Measurements from ENCODE around the gene KCND2. TPM values are rescaled to one million over a fixed set of nuclear protein-coding genes. Genes with fewer than 3 reads are reported as not detected.

Gene KCND2
- total and polyA plus RNA-seq, 2 donors, result 0.11 to 0.19 TPM

- WGBS, result 79% methylated on average over 4 of the region's 4 CpGs
Observed at GRCh38 chr7:120417244-120417979, 144.4 kb downstream of the KCND2 start.

DNA sequence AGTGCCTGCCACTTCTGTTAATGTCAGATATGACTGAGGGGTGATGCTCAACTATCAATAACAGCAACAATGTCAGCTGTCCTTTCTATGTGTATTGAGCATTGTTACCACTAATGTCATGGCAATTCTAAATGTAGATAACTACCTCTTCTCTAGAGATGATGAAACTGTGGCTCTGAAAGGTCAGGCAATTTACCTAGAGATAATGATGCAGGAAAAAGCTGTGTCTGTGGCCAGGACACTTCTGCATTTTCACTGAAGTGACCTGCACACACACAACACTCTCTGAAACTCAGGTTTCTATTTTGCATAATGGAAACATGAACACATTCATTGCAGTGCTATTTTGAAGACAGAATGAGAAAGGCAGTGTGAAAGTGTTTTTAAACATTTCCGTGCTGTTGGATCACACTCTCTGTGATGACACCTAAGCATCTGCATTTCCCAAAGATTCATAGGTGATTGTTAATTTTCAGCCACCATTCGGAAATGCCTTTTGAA lies 148.2 kb downstream of the KCND2 start:
- no peaks in the 10 kb centered on the region for H3K9me3 ChIP-seq (ENCODE audit: control insufficient read depth in 2 of 2, insufficient read depth in 1 of 2, low read length in 1 of 2)
- H3K36me3 ChIP-seq (ENCODE audit: control insufficient read depth in 2 of 2, insufficient read depth in 2 of 2, low read length in 1 of 2), result no peaks in the 10 kb centered on the region
- no peak overlapping the region for H3K27ac ChIP-seq (ENCODE audit: low read depth in 1 of 2, low read length in 1 of 2)
- H3K4me3 ChIP-seq (ENCODE audit: low read length in 2 of 2), result no peak overlapping the region
- no peak for DNase-seq (ENCODE audit: low read depth in 6 of 9, low spot score in 9 of 9)
- H3K4me1 ChIP-seq (ENCODE audit: control insufficient read depth in 2 of 2, insufficient read depth in 2 of 2, low read length in 2 of 2), result no peaks in the 10 kb centered on the region
- WGBS, result 93% methylated on average over 2 of the region's 2 CpGs
- H3K27me3 ChIP-seq (ENCODE audit: control insufficient read depth in 2 of 2, insufficient read depth in 1 of 2, low read length in 1 of 2), result no peaks in the 10 kb centered on the region

More at GRCh38 chr7:120417244-120417979, 144.4 kb downstream of the KCND2 start:
- H3K27ac ChIP-seq (ENCODE audit: low read depth in 1 of 2, low read length in 1 of 2), result no peak overlapping the region
- H3K4me1 ChIP-seq (ENCODE audit: control insufficient read depth in 2 of 2, insufficient read depth in 2 of 2, low read length in 2 of 2), result no peaks in the 10 kb centered on the region
- no peaks in the 10 kb centered on the region for H3K36me3 ChIP-seq (ENCODE audit: control insufficient read depth in 2 of 2, insufficient read depth in 2 of 2, low read length in 1 of 2)
- no peaks in the 10 kb centered on the region for H3K9me3 ChIP-seq (ENCODE audit: control insufficient read depth in 2 of 2, insufficient read depth in 1 of 2, low read length in 1 of 2)
- H3K27me3 ChIP-seq (ENCODE audit: control insufficient read depth in 2 of 2, insufficient read depth in 1 of 2, low read length in 1 of 2), result no peaks in the 10 kb centered on the region
- DNase-seq (ENCODE audit: low read depth in 6 of 9, low spot score in 9 of 9), result no peak
- H3K4me3 ChIP-seq (ENCODE audit: low read length in 2 of 2), result no peak overlapping the region

DNA sequence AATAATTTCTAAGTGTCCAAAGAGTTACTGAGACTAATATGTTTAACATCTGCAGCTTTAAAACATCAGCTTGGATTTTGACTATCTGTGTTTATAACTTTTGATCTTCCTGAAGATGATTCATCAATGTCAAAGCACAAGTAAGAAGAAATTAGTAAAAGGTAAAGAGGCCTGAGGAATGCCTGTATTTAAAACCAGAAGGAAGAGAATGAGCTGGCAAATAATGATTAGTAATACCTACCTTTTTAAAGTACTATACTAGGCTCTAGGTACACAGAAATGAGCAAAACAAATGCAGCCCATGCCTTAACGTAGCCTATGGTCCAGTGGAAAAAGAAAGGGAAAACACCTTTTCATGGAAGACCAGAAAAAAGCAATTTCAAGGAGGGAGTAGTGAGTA lies 158.0 kb downstream of the KCND2 start:
- Histone ChIP-seq H3K4me1 (ENCODE audit: control insufficient read depth in 2 of 2, insufficient read depth in 2 of 2, low read length in 2 of 2) (no peaks in the 10 kb centered on the region), H3K36me3 (ENCODE audit: control insufficient read depth in 2 of 2, insufficient read depth in 2 of 2, low read length in 1 of 2) (no peaks in the 10 kb centered on the region), H3K4me3 (ENCODE audit: low read length in 2 of 2) (no peak overlapping the region), H3K27me3 (ENCODE audit: control insufficient read depth in 2 of 2, insufficient read depth in 1 of 2, low read length in 1 of 2) (no peaks in the 10 kb centered on the region), H3K27ac (ENCODE audit: low read depth in 1 of 2, low read length in 1 of 2) (no peak overlapping the region), H3K9me3 (ENCODE audit: control insufficient read depth in 2 of 2, insufficient read depth in 1 of 2, low read length in 1 of 2) (no peaks in the 10 kb centered on the region)
- 75% methylated on average over 1 of the region's 1 CpG for WGBS
- no peak for DNase-seq (ENCODE audit: low read depth in 6 of 9, low spot score in 9 of 9)

DNA sequence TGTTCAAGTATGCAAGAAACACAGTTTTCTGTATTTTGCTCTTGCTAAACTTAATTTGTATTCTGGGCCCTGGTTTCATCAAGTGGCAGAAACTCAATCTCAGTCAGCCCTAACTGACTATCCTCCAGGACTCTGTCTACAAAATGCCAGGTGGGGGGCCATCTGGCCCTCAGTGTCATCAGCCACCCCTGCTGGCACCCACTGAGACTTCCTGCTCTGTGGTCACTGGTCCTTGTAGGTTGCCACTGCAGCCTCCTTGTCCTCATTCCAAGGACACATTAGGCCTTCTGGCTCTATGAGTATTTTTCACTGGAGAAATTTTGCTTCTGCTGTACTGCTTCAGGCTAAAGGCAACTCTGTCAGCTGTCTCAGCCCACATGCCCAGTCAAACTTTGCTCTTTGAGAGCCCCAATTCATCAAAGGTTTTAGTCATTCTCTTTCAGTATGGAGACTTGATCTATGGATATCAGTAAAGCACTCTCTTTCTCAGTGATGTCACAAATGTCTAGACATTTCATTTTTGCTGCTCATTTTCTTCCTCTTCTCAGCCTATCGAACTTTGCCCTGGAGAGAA lies 163.6 kb downstream of the KCND2 start:
- WGBS, result 81% methylated on average over 1 of the region's 1 CpG
- no peak for DNase-seq (ENCODE audit: low read depth in 6 of 9, low spot score in 9 of 9)
- no peak overlapping the region for H3K4me3 ChIP-seq (ENCODE audit: low read length in 2 of 2)
- no peaks in the 10 kb centered on the region for H3K4me1 ChIP-seq (ENCODE audit: control insufficient read depth in 2 of 2, insufficient read depth in 2 of 2, low read length in 2 of 2)
- no peaks in the 10 kb centered on the region for H3K9me3 ChIP-seq (ENCODE audit: control insufficient read depth in 2 of 2, insufficient read depth in 1 of 2, low read length in 1 of 2)
- H3K36me3 ChIP-seq (ENCODE audit: control insufficient read depth in 2 of 2, insufficient read depth in 2 of 2, low read length in 1 of 2), result no peaks in the 10 kb centered on the region
- no peaks in the 10 kb centered on the region for H3K27me3 ChIP-seq (ENCODE audit: control insufficient read depth in 2 of 2, insufficient read depth in 1 of 2, low read length in 1 of 2)
- H3K27ac ChIP-seq (ENCODE audit: low read depth in 1 of 2, low read length in 1 of 2), result no peak overlapping the region

DNA sequence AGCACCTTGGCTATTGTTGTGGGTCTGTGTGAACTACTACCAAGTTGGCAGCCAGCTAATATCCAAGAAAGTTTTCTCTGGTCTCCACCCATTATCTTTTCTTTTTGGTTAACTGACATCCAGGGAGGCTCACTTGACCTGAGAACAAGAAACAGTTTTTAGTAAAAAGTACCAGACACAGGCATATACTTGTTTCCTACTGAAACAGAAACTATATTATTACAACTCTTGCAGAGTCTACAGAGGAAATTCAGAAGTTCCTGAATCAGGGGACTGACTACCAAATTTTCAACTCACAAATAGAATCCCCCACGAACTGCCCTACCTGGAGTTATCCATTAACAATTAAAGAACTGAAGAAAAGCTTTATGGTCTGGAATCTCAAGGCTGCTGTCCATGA lies 168.9 kb downstream of the KCND2 start:
- no peaks in the 10 kb centered on the region for H3K9me3 ChIP-seq (ENCODE audit: control insufficient read depth in 2 of 2, insufficient read depth in 1 of 2, low read length in 1 of 2)
- H3K27ac ChIP-seq (ENCODE audit: low read depth in 1 of 2, low read length in 1 of 2), result no peak overlapping the region
- WGBS, result 28% methylated on average over 1 of the region's 1 CpG
- DNase-seq (ENCODE audit: low read depth in 6 of 9, low spot score in 9 of 9), result no peak
- H3K27me3 ChIP-seq (ENCODE audit: control insufficient read depth in 2 of 2, insufficient read depth in 1 of 2, low read length in 1 of 2), result no peaks in the 10 kb centered on the region
- H3K36me3 ChIP-seq (ENCODE audit: control insufficient read depth in 2 of 2, insufficient read depth in 2 of 2, low read length in 1 of 2), result no peaks in the 10 kb centered on the region
- H3K4me1 ChIP-seq (ENCODE audit: control insufficient read depth in 2 of 2, insufficient read depth in 2 of 2, low read length in 2 of 2), result no peaks in the 10 kb centered on the region
- H3K4me3 ChIP-seq (ENCODE audit: low read length in 2 of 2), result no peak overlapping the region

GRCh38 chr7:120442838-120443237 lies 169.9 kb downstream of the KCND2 start:
- no peak for DNase-seq (ENCODE audit: low read depth in 6 of 9, low spot score in 9 of 9)
- H3K36me3 ChIP-seq (ENCODE audit: control insufficient read depth in 2 of 2, insufficient read depth in 2 of 2, low read length in 1 of 2), result no peaks in the 10 kb centered on the region
- H3K27ac ChIP-seq (ENCODE audit: low read depth in 1 of 2, low read length in 1 of 2), result no peak overlapping the region
- H3K4me3 ChIP-seq (ENCODE audit: low read length in 2 of 2), result no peak overlapping the region
- H3K4me1 ChIP-seq (ENCODE audit: control insufficient read depth in 2 of 2, insufficient read depth in 2 of 2, low read length in 2 of 2), result no peaks in the 10 kb centered on the region
- 75% methylated on average over 2 of the region's 2 CpGs for WGBS
- no peaks in the 10 kb centered on the region for H3K27me3 ChIP-seq (ENCODE audit: control insufficient read depth in 2 of 2, insufficient read depth in 1 of 2, low read length in 1 of 2)
- no peaks in the 10 kb centered on the region for H3K9me3 ChIP-seq (ENCODE audit: control insufficient read depth in 2 of 2, insufficient read depth in 1 of 2, low read length in 1 of 2)

DNA sequence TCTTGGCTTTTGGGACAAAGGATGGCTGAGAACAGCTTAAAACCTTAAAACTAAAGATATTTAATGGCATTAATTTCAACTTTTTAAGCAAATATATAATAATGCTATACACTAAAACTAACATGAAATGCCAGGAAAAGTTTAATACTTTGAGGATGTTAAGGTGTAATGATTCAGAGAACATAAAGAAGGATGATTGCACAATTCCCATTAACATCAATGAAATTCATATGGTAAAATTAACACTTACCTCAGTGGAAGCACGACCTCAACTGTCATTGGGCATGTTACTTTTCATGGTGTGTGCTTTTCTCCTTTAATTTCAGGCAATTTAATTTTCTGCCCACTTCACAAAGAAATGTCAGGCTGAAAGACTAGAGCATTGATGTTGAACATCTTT lies 171.7 kb downstream of the KCND2 start:
- no peaks in the 10 kb centered on the region for H3K4me1 ChIP-seq (ENCODE audit: control insufficient read depth in 2 of 2, insufficient read depth in 2 of 2, low read length in 2 of 2)
- no peak overlapping the region for H3K4me3 ChIP-seq (ENCODE audit: low read length in 2 of 2)
- no peaks in the 10 kb centered on the region for H3K27me3 ChIP-seq (ENCODE audit: control insufficient read depth in 2 of 2, insufficient read depth in 1 of 2, low read length in 1 of 2)
- H3K36me3 ChIP-seq (ENCODE audit: control insufficient read depth in 2 of 2, insufficient read depth in 2 of 2, low read length in 1 of 2), result no peaks in the 10 kb centered on the region
- H3K9me3 ChIP-seq (ENCODE audit: control insufficient read depth in 2 of 2, insufficient read depth in 1 of 2, low read length in 1 of 2), result no peaks in the 10 kb centered on the region
- H3K27ac ChIP-seq (ENCODE audit: low read depth in 1 of 2, low read length in 1 of 2), result no peak overlapping the region
- no peak for DNase-seq (ENCODE audit: low read depth in 6 of 9, low spot score in 9 of 9)
- 62% methylated on average over 1 of the region's 1 CpG for WGBS

- H3K4me1 ChIP-seq (ENCODE audit: control insufficient read depth in 2 of 2, insufficient read depth in 2 of 2, low read length in 2 of 2), result no peaks in the 10 kb centered on the region
- H3K27ac ChIP-seq (ENCODE audit: low read depth in 1 of 2, low read length in 1 of 2), result no peak overlapping the region
- no peaks in the 10 kb centered on the region for H3K27me3 ChIP-seq (ENCODE audit: control insufficient read depth in 2 of 2, insufficient read depth in 1 of 2, low read length in 1 of 2)
- WGBS, result 90% methylated on average over 2 of the region's 2 CpGs
- H3K9me3 ChIP-seq (ENCODE audit: control insufficient read depth in 2 of 2, insufficient read depth in 1 of 2, low read length in 1 of 2), result no peaks in the 10 kb centered on the region
- no peak overlapping the region for H3K4me3 ChIP-seq (ENCODE audit: low read length in 2 of 2)
- no peaks in the 10 kb centered on the region for H3K36me3 ChIP-seq (ENCODE audit: control insufficient read depth in 2 of 2, insufficient read depth in 2 of 2, low read length in 1 of 2)
- DNase-seq (ENCODE audit: low read depth in 6 of 9, low spot score in 9 of 9), result no peak
Observed at GRCh38 chr7:120445276-120445675, 172.3 kb downstream of the KCND2 start.

GRCh38 chr7:120452665-120453064 lies 179.7 kb downstream of the KCND2 start:
- no peak for DNase-seq (ENCODE audit: low read depth in 6 of 9, low spot score in 9 of 9)
- no peak overlapping the region for H3K4me3 ChIP-seq (ENCODE audit: low read length in 2 of 2)
- WGBS, result 94% methylated on average over 7 of the region's 7 CpGs
- no peaks in the 10 kb centered on the region for H3K4me1 ChIP-seq (ENCODE audit: control insufficient read depth in 2 of 2, insufficient read depth in 2 of 2, low read length in 2 of 2)
- H3K27me3 ChIP-seq (ENCODE audit: control insufficient read depth in 2 of 2, insufficient read depth in 1 of 2, low read length in 1 of 2), result no peaks in the 10 kb centered on the region
- no peaks in the 10 kb centered on the region for H3K36me3 ChIP-seq (ENCODE audit: control insufficient read depth in 2 of 2, insufficient read depth in 2 of 2, low read length in 1 of 2)
- peaks cover 0 to 17% of the 10 kb centered on the region in 2 donors for H3K9me3 ChIP-seq (ENCODE audit: control insufficient read depth in 2 of 2, insufficient read depth in 1 of 2, low read length in 1 of 2)
- no peak overlapping the region for H3K27ac ChIP-seq (ENCODE audit: low read depth in 1 of 2, low read length in 1 of 2)
